ENCODE measurements around the gene COQ9.

DNA sequence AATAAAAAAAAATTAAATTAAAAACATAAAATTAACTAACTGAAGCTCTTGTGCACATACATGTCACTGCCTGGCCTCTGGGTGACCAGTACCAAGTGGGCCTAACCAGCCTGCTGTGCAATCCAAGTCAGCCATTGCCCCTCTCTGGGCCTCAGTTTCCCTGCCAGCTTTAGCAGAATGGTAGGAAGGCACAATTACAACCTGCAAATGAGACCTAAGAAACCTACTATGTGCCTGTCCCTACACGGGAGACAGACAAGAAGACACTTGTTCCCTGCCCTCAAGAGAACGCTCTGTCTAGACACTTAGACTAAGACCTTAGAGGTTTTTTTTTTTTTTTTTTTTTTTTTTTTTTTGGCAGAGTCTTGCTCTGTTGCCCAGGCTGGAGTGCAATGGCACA lies 1.8 kb upstream of the COQ9 start:
- TF ChIP-seq CHD1 (IDR thresholded peaks at IDR 0.05; ENCODE audit: low read depth, low read length) (no peak), RCOR1 (IDR thresholded peaks at IDR 0.05; ENCODE audit: insufficient replicate concordance, low read length) (no peak), MAZ (IDR thresholded peaks at IDR 0.05; ENCODE audit: borderline replicate concordance, low read depth, low read length) (no peak)
